ENCODE data around the gene GLIPR2.
"Not testable (repeated sequence)": the region's sequence is repeated elsewhere in the genome, so short reads cannot be mapped to it uniquely, and the experiment has no call there.

GLIPR2 gene

DNA sequence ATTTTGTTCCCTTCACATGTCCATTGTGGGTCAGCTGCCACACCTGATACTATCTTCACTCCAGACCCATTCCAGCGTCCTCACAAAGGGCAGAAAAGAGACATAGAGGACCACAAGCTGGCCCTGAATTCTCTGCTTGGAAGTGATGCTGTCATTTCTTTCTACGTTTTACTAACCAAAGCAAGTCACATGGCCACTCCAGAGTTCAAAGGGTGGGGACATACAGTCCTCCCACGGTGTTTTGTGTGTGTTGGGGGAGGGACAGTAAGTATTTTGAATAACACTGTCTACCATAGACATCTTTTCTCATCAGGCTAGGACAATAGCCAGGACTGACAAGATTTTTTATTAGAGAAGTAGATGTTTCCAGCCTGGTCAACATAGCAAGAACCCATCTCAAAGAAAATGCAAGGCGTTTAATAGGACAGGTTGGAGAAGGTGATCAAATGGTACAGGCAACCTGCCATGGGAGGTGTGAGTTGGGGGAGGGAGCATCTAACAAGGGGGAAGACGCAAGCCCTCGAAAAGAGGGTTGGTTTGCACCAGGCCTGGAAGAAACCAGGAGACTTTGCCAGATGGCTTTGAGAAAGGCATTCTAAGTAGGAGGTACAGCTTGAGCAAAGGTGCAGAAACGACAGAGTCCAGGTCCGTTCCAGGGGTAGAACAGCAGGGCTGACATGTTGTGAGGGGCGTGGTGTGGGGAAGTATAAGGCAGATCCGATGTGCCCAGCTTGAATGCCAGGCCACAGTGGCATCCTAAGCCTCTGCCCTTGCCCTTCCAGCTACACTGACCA lies 11.3 kb upstream of the GLIPR2 start:
- no peak for DNase-seq

GRCh38 chr9:36126016-36126730 lies 10.4 kb upstream of the GLIPR2 start:
- DNase-seq, result no peak

- DNase-seq, result peak; percentile 49
Measured at GRCh38 chr9:36127652-36128244, 8.8 kb upstream of the GLIPR2 start.

DNA sequence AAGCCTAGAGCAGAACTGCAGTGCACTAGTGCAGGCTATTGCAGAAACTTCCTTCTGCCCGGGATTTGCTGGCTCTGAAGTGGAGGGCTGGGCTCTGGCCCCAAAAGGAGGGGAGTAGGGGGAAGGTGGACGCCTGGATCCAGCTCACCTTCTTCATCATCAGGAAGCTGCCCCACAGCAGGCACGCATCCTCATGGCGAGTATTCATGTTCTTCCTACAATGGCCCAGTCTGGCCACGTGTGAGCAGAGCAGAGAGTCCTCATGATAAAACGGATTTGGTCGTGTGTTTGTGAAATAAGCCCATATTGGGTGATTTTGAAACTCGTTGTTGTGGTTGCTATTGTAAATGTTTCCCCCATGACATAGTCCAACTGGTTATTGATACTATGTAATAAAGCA lies 8.2 kb upstream of the GLIPR2 start:
- DNase-seq, result no peak

- no peak for DNase-seq
Measured at GRCh38 chr9:36129139-36129538, 7.4 kb upstream of the GLIPR2 start.

- not testable (repeated sequence) for DNase-seq
Measured at GRCh38 chr9:36131666-36132065, 4.9 kb upstream of the GLIPR2 start.

DNA sequence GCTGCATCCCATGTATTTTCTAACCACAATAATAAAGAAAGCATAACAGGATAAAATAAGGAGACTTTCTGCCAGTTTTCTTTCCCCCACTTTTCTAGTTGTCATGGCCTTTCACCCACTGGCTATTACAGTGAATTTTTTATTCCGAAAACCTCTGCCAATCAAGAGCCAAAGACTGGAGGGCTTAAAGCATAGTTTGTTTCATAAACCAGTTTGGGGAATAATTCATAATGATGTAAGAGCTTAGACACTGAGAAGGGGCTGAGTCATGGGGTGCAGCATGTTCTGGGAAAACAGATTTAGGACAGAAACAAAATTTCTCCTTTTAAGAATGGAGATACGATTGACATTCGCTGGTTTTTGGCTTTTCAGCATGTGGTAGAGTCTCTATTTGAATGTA lies 4.4 kb upstream of the GLIPR2 start:
- DNase-seq, result no peak

- no peak for DNase-seq
Measured at GRCh38 chr9:36134761-36135505, 1.6 kb upstream of the GLIPR2 start.

GRCh38 chr9:36135741-36136271 lies 727 bp upstream of the GLIPR2 start:
- DNase-seq, result no peak

DNA sequence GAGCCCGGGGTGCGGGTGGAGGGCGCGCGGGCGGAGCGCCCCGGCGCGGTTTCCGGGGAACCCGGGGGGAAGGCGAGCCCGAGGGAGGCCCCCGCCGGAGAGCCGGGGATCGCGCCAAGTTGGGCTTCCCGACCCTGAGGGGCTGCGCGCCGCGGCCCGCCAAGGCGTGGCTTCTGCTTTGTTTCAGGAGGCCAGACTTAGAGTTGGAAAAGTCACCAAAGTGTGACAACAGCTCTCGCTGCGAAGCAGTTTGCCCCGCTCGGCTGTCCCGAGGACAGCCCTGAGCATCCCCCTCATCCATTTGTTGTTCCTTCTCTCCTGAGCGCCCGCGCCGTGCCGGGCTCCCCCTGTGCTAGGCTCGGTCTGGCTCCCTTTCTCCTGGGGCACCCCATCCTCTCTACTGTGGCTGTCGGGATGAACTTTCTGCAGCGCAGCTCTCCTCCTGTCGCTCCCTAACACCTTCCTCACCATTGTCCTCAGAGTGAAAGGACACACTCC lies 410 bp downstream of the GLIPR2 start:
- no peak for DNase-seq

DNA sequence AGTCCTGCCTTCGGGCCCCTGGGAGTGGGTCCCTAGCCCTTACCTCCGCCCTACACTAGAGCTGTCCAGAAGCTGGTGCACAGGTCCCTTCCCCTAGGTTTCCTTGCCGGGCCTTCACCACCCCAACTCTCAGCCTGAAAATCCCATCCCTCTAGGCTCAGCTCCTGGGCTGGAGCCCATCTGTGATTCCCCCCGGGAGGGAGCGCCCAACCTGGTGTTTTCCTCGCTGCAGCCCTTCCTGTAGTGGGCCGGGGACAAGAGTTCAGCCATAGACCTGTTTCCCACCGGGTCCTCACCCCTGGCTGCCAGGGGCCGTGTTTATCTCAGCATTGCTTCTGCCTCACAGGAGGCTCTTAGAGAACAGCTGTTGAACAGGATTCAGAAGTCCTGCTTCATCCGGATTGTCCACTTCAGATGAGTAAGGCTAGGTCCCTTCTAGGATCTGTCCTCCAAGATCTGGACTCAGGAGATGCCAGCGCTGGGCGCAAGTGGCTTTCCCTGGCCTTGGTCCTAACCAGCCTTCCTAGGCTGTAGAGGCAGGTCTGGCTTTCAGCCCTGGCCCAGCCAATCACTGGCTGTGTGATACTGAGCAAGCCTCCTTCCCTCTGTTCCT lies 965 bp downstream of the GLIPR2 start:
- no peak for DNase-seq

DNA sequence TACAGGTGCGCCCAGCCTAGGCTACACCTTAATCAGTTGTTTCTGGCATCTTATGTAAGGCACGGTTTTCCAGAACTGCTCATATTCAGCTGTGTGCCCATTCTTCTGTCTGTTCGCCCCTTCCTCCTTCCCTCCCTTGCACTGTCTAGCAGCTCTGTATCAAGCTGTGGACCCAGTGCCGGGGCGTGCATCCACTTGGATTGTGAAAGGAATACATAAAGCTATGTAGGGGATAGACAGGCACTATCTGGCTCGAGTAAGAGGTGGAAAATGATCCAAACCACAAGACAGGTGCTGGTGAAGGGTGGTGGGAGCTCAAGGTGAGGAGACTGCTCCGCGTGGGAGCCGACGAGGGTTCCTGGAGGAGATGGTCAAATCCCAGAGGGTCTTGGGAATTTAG lies 2.0 kb downstream of the GLIPR2 start:
- DNase-seq, result no peak

DNA sequence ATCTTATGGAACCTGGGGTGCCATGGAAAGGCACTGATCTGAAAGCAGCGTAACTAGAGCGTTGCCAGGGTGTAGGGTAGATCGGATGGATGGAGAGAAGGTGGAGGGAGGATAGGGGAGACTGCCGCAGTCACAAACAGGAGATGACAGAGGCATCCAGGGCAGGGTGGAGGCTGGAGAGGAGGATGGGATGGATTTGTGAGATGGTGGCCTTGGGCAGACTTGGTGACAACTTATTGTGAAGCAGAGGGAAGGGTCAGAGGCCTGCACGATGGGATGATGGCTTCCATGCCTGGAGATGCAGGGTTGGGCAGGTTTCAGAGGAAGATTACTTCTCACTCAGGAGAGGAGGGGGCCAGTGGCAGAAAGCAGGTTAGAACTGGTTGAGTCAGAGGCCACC lies 2.4 kb downstream of the GLIPR2 start:
- no peak for DNase-seq

DNA sequence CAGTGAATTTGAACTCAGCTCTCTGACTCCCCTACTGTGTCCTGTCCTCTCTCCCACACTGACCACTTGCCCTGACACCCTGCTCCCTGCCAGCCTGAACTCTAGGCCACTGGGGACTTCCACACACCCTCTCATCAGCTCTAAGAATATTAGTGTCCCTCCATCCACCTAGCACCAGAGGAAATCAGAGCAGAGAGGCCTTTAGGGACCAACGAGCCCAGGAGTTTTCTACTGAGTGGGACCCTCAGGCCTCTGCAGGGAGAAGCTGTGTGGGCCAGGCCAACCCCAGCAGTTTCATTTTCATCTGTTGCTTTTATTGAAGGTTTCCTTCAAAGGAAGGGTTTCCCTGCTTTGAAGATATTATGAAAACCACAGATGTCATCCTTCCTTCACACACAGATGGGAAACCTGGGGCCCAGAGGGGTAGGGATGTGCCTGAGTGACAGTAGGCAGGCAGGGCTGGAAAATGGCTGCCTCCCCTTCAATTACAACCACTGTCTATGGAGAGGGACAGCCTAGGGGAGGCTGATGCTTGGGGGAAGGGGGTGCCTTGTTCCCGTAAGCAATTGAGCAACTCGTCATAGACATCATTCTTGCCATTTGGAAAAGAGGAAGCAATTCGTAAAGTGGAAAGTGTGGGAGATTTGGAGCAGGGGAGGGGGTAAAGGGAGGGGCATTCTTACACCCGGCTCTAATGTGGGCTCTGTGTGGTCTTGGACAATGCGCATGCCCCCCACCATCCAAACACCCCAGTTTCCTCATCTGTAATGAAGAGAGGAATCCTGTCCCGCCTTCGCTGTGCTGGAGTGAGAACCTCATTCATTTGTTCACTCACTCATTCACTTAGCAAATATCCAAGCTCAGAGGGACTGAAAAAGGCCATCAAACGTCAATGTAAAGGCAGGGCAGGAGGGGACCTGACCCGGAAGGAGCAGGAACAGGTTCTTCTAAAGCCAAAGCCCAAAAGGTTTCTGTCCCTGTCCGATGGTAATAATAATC lies 3.9 kb downstream of the GLIPR2 start:
- peak; percentile 61 for DNase-seq

- DNase-seq, result no peak
Measured at GRCh38 chr9:36141288-36141687, 4.8 kb downstream of the GLIPR2 start.

DNA sequence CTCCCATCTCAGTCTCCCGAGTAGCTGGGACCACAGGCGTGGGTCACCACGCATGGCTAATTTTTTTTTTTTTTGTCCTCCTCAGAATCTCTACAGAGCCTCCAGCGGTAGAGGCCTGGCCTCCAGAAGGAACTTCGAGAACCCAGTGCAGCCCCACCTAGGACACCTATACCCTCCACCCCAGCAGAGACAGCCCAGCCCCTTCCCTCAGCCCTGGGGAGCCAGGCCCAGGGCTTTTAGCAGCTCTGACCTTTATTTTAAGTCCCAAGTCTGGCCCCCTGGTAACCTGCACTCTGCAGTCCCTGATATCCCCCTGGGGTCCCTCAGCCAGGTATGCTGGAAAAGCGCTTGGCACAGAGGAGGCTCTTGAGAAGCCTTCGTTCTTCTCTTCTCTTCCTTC lies 5.2 kb downstream of the GLIPR2 start:
- DNase-seq, result no peak

DNA sequence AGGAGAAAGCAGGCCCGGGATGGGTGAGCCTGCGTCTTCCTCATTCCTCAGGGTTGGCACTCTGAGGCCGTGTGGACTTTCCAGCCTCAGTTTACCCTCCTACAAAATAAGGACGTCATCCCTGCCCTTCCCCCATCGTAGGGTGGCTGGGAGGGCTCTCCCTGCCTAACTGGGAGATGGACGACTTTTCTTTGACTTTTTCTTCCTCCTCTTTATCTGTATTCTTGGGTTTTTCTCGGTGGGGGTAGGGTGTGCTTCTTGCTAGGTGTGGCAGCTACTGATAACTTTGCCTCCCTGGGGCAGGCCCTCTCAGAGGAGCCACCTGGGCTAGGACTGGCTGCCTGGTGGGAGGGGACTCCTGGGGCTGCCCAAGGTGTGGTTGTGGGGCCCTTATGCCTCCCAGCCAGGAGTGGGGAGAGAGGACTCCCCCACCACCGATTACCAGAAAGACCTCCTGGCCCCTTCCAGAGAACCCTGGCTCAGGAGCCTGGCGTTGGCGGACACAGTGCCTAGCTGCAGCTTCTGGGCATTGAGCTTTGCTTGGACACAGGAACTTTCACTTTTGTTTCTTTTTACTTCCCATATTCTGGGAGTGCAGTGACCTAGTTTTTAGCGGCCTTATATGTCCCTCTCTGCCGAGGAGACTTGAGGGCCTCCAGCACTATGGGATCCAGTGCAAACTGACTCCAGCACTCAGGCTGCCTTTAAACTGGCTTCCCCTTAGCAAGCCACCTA lies 6.1 kb downstream of the GLIPR2 start:
- DNase-seq, result no peak

GRCh38 chr9:36143245-36143641 lies 6.7 kb downstream of the GLIPR2 start:
- no peak for DNase-seq

DNA sequence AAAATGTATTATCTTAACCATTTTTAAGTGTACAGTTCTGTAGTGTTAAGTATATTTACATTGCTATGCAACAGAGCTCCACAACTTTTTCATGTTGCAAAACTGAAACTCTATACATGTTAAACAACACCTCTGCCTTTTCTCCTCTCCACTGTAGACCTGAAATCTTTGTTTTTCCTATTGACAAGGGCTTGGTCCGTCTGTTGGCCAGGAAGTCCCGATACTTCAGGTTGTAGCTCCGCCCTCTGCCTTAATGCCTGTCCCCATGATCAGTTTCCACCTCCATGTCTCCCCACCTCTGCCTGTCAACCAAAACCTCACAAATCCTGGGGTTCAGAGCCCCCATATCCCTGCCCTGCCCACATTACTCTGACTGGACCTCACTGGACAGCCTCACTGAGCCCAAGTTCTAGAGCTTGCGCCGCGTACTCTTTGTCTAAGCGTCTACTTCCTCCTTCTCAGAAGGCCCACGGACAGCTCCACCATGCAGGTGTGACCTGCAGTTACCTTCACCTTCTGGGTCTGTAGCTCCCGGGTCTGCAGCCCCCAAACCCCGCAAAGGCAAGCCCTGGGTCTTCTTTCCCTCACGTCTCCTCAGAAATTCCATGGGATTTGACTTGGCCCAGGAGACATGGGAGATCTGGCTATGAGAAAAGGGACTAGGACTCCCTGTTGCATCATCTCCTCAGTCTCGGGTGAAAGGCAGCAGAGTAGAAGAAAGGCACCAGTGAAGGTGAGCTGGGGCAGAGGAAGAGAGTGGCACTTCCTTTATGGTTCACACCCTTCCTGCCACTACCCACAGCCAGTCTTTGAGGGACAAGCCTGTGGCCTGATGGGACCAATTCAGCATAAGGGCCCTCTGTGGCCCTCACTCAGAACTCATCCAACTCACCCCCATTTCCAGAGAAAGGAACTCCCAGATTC lies 8.0 kb downstream of the GLIPR2 start:
- peak; percentile 41 for DNase-seq
